NCI-H226 (cell line): ENCODE data around the gene ZNF853.
"Not testable (repeated sequence)": the region's sequence is repeated elsewhere in the genome, so short reads cannot be mapped to it uniquely, and the experiment has no call there.

Experiments
- DNase-seq: peaks from one replicate; pipeline ENCODE4 v3.0.0-alpha.2; 2015

Gene ZNF853

GRCh38 chr7:6614953-6615722 is at the start of gene ZNF853:
ZNF853 (plus strand) TSS chr7:6615610; CDS start chr7:6616175, 565 bp downstream.
- DNase-seq = no peak

- no peak for DNase-seq
Observed at GRCh38 chr7:6565655-6566054, 49.8 kb upstream of the ZNF853 start.

- DNase-seq = no peak
Observed at GRCh38 chr7:6567886-6568285, 47.5 kb upstream of the ZNF853 start.

- DNase-seq = no peak
Observed at GRCh38 chr7:6571160-6571779, 44.1 kb upstream of the ZNF853 start.

GRCh38 chr7:6575281-6576023 is 40.0 kb upstream of the ZNF853 start:
- DNase-seq = no peak

GRCh38 chr7:6576024-6576866 is 39.2 kb upstream of the ZNF853 start:
- no peak for DNase-seq

GRCh38 chr7:6576867-6577368 is 38.5 kb upstream of the ZNF853 start:
- DNase-seq = not testable (repeated sequence)

GRCh38 chr7:6577369-6578113 is 37.9 kb upstream of the ZNF853 start, which contains the start of gene ZDHHC4:
ZDHHC4 (plus strand) TSS chr7:6577454; CDS start chr7:6580562, 3,108 bp downstream.
- DNase-seq = peak; percentile 98

- DNase-seq = peak; percentile 79
Observed at GRCh38 chr7:6578114-6579084, 37.0 kb upstream of the ZNF853 start.

- DNase-seq = peak; percentile 32
Observed at GRCh38 chr7:6579446-6579845, 36.0 kb upstream of the ZNF853 start.

GRCh38 chr7:6585746-6586432 is 29.5 kb upstream of the ZNF853 start:
- not testable (repeated sequence) for DNase-seq

GRCh38 chr7:6588566-6588965 is 26.8 kb upstream of the ZNF853 start:
- DNase-seq = no peak

- no peak for DNase-seq
Observed at GRCh38 chr7:6589151-6589828, 26.1 kb upstream of the ZNF853 start.

GRCh38 chr7:6589829-6590644 is 25.4 kb upstream of the ZNF853 start, which contains the start of gene INTS15:
INTS15 (plus strand) TSS chr7:6590021; CDS start chr7:6590284, 263 bp downstream.
- peak; percentile 91 for DNase-seq

- DNase-seq = no peak
Observed at GRCh38 chr7:6590645-6591110, 24.7 kb upstream of the ZNF853 start.

- DNase-seq = no peak
Observed at GRCh38 chr7:6600093-6600492, 15.3 kb upstream of the ZNF853 start.

GRCh38 chr7:6604458-6604857 is 11.0 kb upstream of the ZNF853 start:
- no peak for DNase-seq
